ENCODE measurements around the gene C22orf15. TPM values are rescaled to one million over a fixed set of nuclear protein-coding genes. Genes with fewer than 3 reads are reported as not detected.

C22orf15 gene
- total RNA-seq, 1 experiment from 2014 or later = 0.40 TPM

Other genes starting within 250 kb of the C22orf15 start
- not detected in 2 replicates for gene IGLL1, start 182.7 kb upstream of the C22orf15 start, total RNA-seq (2014; rRNA removed; shearing (Covaris generic))
- gene DRICH1, start 130.7 kb upstream of the C22orf15 start, total RNA-seq (2014; rRNA removed; shearing (Covaris generic)) = not detected in 2 replicates
- not detected in 2 replicates for gene RGL4, start 72.0 kb upstream of the C22orf15 start, total RNA-seq (2014; rRNA removed; shearing (Covaris generic))
- gene ZNF70, start 11.9 kb upstream of the C22orf15 start, total RNA-seq (2014; rRNA removed; shearing (Covaris generic)) = 1.7 TPM in 2 replicates
- gene VPREB3, start 8.6 kb upstream of the C22orf15 start, total RNA-seq (2014; rRNA removed; shearing (Covaris generic)) = not detected in 2 replicates
- gene CHCHD10, start 5.0 kb downstream of the C22orf15 start, total RNA-seq (2014; rRNA removed; shearing (Covaris generic)) = 2.6 and 17.3 TPM in 2 replicates
- gene MMP11, start 9.9 kb downstream of the C22orf15 start, total RNA-seq (2014; rRNA removed; shearing (Covaris generic)) = 8.2 and 10.3 TPM in 2 replicates
- 69.1 and 168 TPM in 2 replicates for gene SMARCB1, start 24.0 kb downstream of the C22orf15 start, total RNA-seq (2014; rRNA removed; shearing (Covaris generic))
- 0.79 and 1.7 TPM in 2 replicates for gene DERL3, start 76.0 kb downstream of the C22orf15 start, total RNA-seq (2014; rRNA removed; shearing (Covaris generic))
- gene SLC2A11, start 94.9 kb downstream of the C22orf15 start, total RNA-seq (2014; rRNA removed; shearing (Covaris generic)) = 6.8 and 8.2 TPM in 2 replicates
- gene MIF, start 131.4 kb downstream of the C22orf15 start, total RNA-seq (2014; rRNA removed; shearing (Covaris generic)) = 136 and 143 TPM in 2 replicates
- 6.3 and 7.5 TPM in 2 replicates for gene GSTT2B, start 198.2 kb downstream of the C22orf15 start, total RNA-seq (2014; rRNA removed; shearing (Covaris generic))
- gene DDTL, start 203.9 kb downstream of the C22orf15 start, total RNA-seq (2014; rRNA removed; shearing (Covaris generic)) = 0.79 and 1.2 TPM in 2 replicates
- 78.7 and 124 TPM in 2 replicates for gene DDT, start 211.5 kb downstream of the C22orf15 start, total RNA-seq (2014; rRNA removed; shearing (Covaris generic))
- gene GSTT2, start 217.1 kb downstream of the C22orf15 start, total RNA-seq (2014; rRNA removed; shearing (Covaris generic)) = not detected in 2 replicates
- gene GSTT4, start 242.5 kb downstream of the C22orf15 start, total RNA-seq (2014; rRNA removed; shearing (Covaris generic)) = not detected in 2 replicates
- gene CABIN1, start 248.3 kb downstream of the C22orf15 start, total RNA-seq (2014; rRNA removed; shearing (Covaris generic)) = 11.3 and 11.5 TPM in 2 replicates

Data from A172 (cell line).